Measurements from ENCODE around the gene KHNYN.
"Not testable (repeated sequence)": the region's sequence is repeated elsewhere in the genome, so short reads cannot be mapped to it uniquely, and the experiment has no call there.

Gene KHNYN

DNA sequence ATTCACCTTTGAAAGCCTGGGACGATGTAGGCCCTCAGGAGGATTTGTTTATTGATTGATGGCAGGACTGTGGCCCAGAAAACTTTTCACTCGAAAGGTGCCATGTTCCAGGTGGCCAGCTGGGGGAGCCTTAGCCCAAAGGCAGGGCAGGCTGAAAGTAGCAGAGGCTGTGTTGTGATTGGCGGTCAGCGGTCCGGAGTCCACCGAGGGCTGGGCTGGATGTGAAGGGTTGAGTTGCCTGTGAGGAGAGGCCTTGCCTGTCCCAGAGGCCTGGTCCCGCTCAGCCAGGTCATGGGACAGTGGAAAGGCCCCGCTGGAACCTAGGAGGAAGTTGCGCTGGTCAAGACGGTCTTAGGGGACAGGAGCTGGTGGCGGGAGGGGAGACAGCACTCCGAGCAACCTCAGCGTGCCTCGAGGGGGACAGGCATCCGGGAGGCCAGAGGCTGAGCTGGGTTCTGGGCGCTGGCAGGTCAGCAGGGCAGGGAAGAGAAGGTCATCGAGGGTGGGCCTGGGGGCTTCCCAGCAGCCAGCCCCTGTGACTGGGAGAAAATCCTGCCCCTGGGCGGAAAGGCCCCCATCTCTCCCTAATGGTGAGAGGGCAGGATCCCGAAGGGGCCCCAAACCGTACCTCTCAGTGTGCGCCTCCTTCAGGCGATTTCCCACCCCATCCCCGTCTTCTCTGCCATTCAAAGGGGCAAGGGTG lies 52.0 kb downstream of the KHNYN start:
- no peak for DNase-seq

DNA sequence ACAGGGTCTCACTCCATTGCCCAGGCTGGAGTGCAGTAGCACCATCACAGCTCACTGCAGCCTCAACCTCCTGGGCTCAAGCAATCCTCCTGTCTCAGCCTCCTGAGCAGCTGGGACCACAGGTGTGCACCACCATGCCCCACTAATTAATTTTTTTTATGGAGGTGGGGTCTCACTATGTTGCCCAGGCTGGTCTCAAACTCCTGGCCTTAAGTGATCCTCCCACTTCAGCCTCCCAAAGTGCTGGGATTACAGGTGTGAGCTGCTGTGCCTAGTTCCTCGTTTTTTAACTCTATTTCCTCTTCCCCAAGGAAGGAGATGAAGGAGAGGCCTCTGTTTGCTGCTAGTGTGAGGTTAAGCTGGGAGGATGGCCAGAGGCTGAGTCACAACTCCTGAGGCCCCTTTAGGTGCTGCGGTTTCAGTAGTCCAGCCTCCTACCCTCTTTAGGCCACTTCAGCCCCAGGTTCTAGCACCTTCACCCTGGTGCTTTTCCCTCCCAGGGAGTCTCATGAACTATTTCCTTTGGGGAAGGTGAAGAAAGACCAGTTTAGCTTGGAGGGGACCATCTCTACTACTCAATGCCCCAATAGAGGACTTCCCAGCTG lies 53.0 kb downstream of the KHNYN start:
- not testable (repeated sequence) for DNase-seq

DNA sequence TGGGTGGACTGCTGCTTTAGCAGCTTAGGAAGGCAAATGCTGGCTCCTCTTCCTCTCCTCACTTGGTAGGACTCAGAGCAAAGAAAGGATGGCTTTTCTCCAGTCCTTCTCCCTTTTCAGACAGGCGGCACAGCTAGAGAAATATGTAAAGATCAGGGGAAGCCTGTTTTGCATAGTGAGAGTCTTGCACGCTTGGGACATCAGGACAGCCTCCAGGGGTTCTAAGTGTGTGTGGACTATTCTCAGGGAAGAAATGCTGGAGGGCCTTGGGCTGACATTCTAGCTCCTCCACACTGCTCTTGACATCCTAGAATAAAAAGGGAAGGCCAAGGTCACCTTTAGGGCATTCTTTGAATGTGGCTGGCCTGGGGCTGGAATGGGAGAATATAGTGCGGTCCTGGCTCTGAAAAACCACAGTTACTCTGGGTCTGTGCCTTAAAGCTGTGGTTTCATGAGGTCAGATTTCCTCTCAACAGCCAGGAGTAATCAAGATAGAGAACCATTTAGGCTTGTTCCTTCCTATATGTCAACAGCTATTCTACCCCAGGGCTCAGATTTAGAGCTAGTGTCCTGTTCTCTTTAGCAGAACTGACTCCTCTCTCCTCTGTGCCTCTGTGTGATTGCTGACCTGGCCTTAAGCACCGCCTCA lies 54.0 kb downstream of the KHNYN start:
- no peak for DNase-seq
